ENCODE results near the gene GGCT.

- TF ChIP-seq ZNF501 (tag by site-specific recombination; IDR thresholded peaks at IDR 0.05), result no peak
- no peak for TF ChIP-seq ZNF623 (tag by site-specific recombination; IDR thresholded peaks at IDR 0.05)
- TF ChIP-seq CTCF (tag by site-specific recombination; IDR thresholded peaks at IDR 0.05), result no peak
- no peak for TF ChIP-seq ZNF350 (tag by site-specific recombination; IDR thresholded peaks at IDR 0.05)
- TF ChIP-seq KLF9 (tag by site-specific recombination; IDR thresholded peaks at IDR 0.05; ENCODE audit: low read depth), result no peak
- TF ChIP-seq TSHZ1 (tag by site-specific recombination; IDR thresholded peaks at IDR 0.05; ENCODE audit: borderline replicate concordance), result no peak
- TF ChIP-seq ZBTB8A (tag by site-specific recombination; IDR thresholded peaks at IDR 0.05), result no peak
- no peak for TF ChIP-seq ZNF366 (tag by site-specific recombination; conservative IDR thresholded peaks at IDR 0.05)
- TF ChIP-seq ZNF610 (tag by site-specific recombination; IDR thresholded peaks at IDR 0.05; ENCODE audit: borderline replicate concordance), result no peak
Observed at GRCh38 chr7:30522159-30522558, 17.5 kb upstream of the GGCT start.
